ENCODE results near the gene MEIS2. TPM values are rescaled to one million over a fixed set of nuclear protein-coding genes. Genes with fewer than 3 reads are reported as not detected.

The MEIS2 gene
- total RNA-seq, 1 experiment from 2014 or later = 28.7 TPM

- H3K4me1 Mint-ChIP-seq (ENCODE audit: low read depth, unreplicated experiment) = peaks cover 6% of the 10 kb centered on the region
- CTCF ChIA-PET = no interaction called here
Observed at GRCh38 chr15:36960947-36961227, 139.5 kb downstream of the MEIS2 start.

DNA sequence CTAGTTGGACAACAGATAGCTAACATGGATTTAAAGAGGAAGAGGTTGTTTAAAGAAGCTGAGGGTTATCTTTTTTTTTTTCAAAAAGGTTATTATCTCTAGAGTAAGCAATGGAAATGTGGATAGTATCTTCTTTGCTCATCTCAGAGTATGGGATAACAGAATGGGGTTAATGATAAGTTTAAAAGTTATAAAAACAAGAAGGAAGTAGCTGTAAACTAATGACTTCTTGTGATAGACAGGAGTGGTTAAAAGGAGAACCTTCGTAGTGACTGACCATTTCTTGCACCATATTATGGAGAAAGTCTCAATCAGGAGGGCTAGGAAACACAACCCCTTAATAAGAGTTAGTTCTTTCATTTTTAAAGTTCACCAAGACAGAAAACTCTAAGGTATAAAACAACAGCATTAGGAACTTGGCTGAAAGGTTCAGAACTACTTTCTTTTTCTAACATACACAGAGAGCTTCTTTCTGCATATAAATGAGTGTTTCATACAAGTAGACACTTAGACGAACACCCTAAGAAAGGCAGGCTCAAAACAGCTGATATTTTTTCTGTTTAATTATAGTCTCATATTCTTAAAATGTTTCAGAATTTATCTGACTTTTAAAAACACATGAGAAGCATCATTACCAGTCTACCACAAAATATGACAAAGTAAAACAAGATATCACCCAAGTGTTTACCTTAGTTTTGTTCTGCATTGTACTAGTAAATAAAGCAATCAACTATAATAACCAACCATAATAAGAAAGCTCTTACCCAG is 140.0 kb downstream of the MEIS2 start:
- ChIA-PET POLR2A (no interaction called here), CTCF (no interaction called here)
- no TSS peak for BruUV-seq (replicated peaks)
- H3K27ac Mint-ChIP-seq (ENCODE audit: unreplicated experiment) = no peak overlapping the region
- no peak overlapping the region for H3K4me3 Mint-ChIP-seq (ENCODE audit: unreplicated experiment)
- Histone ChIP-seq H3K36me3 (ENCODE audit: control insufficient read depth, insufficient read depth, low read length) (no peaks in the 10 kb centered on the region), H3K27me3 (replicated peaks; ENCODE audit: control insufficient read depth, insufficient read depth, low read length) (no peaks in the 10 kb centered on the region), H3K9me3 (no peaks in the 10 kb centered on the region), H3K4me3 (ENCODE audit: low read depth, low read length) (no peak overlapping the region), H3K4me1 (peaks cover 14% of the 10 kb centered on the region)
- no peak for DNase-seq
- no peaks in the 10 kb centered on the region for H3K27me3 Mint-ChIP-seq (ENCODE audit: insufficient read depth, unreplicated experiment)
- peaks cover 6% of the 10 kb centered on the region for H3K4me1 Mint-ChIP-seq (ENCODE audit: low read depth, unreplicated experiment)
- no peak for TF ChIP-seq CTCF (IDR thresholded peaks at IDR 0.05; ENCODE audit: insufficient read depth in 1 of 2, low read depth in 1 of 2, low read length in 1 of 2, severe bottlenecking in 1 of 2, unreplicated experiment in 1 of 2)
- H3K36me3 Mint-ChIP-seq (ENCODE audit: insufficient read depth, unreplicated experiment) = no peaks in the 10 kb centered on the region
- intact Hi-C loops (cut with micrococcal nuclease; ENCODE audit: unreplicated experiment) = no loop called here
- H3K9me3 Mint-ChIP-seq (ENCODE audit: unreplicated experiment) = no peaks in the 10 kb centered on the region

More at GRCh38 chr15:36960947-36961227, 139.5 kb downstream of the MEIS2 start:
- POLR2A ChIA-PET = no interaction called here
- no peaks in the 10 kb centered on the region for H3K36me3 ChIP-seq (ENCODE audit: control insufficient read depth, insufficient read depth, low read length)
- H3K9me3 ChIP-seq = no peaks in the 10 kb centered on the region
- no peak overlapping the region for H3K4me3 ChIP-seq (ENCODE audit: low read depth, low read length)
- Mint-ChIP-seq H3K9me3 (ENCODE audit: unreplicated experiment) (no peaks in the 10 kb centered on the region), H3K4me3 (ENCODE audit: unreplicated experiment) (no peak overlapping the region), H3K27ac (ENCODE audit: unreplicated experiment) (no peak overlapping the region), H3K36me3 (ENCODE audit: insufficient read depth, unreplicated experiment) (no peaks in the 10 kb centered on the region), H3K27me3 (ENCODE audit: insufficient read depth, unreplicated experiment) (no peaks in the 10 kb centered on the region)
- BruUV-seq (replicated peaks) = no TSS peak
- DNase-seq = no peak
- H3K4me1 ChIP-seq = peaks cover 14% of the 10 kb centered on the region
- intact Hi-C loops (cut with micrococcal nuclease; ENCODE audit: unreplicated experiment) = no loop called here
- H3K27me3 ChIP-seq (replicated peaks; ENCODE audit: control insufficient read depth, insufficient read depth, low read length) = no peaks in the 10 kb centered on the region
- TF ChIP-seq CTCF (IDR thresholded peaks at IDR 0.05; ENCODE audit: insufficient read depth in 1 of 2, low read depth in 1 of 2, low read length in 1 of 2, severe bottlenecking in 1 of 2, unreplicated experiment in 1 of 2) = no peak

- no peak for TF ChIP-seq CTCF (IDR thresholded peaks at IDR 0.05; ENCODE audit: insufficient read depth in 1 of 2, low read depth in 1 of 2, low read length in 1 of 2, severe bottlenecking in 1 of 2, unreplicated experiment in 1 of 2)
Observed at GRCh38 chr15:36959746-36960145, 140.6 kb downstream of the MEIS2 start.

More at GRCh38 chr15:36959746-36960145, 140.6 kb downstream of the MEIS2 start:
- no TSS peak for BruUV-seq (replicated peaks)
- Mint-ChIP-seq H3K9me3 (ENCODE audit: unreplicated experiment) (no peaks in the 10 kb centered on the region), H3K4me3 (ENCODE audit: unreplicated experiment) (no peak overlapping the region), H3K36me3 (ENCODE audit: insufficient read depth, unreplicated experiment) (no peaks in the 10 kb centered on the region), H3K4me1 (ENCODE audit: low read depth, unreplicated experiment) (peaks cover 6% of the 10 kb centered on the region), H3K27me3 (ENCODE audit: insufficient read depth, unreplicated experiment) (no peaks in the 10 kb centered on the region), H3K27ac (ENCODE audit: unreplicated experiment) (no peak overlapping the region)
- ChIA-PET POLR2A (no interaction called here), CTCF (no interaction called here)
- Histone ChIP-seq H3K27me3 (replicated peaks; ENCODE audit: control insufficient read depth, insufficient read depth, low read length) (no peaks in the 10 kb centered on the region), H3K4me1 (peaks cover 14% of the 10 kb centered on the region), H3K9me3 (no peaks in the 10 kb centered on the region), H3K4me3 (ENCODE audit: low read depth, low read length) (no peak overlapping the region), H3K36me3 (ENCODE audit: control insufficient read depth, insufficient read depth, low read length) (no peaks in the 10 kb centered on the region)
- DNase-seq = no peak
- intact Hi-C loops (cut with micrococcal nuclease; ENCODE audit: unreplicated experiment) = no loop called here

Measured in Caco-2 (cell line).